ENCODE data around the gene ZNF92.

Gene ZNF92

DNA sequence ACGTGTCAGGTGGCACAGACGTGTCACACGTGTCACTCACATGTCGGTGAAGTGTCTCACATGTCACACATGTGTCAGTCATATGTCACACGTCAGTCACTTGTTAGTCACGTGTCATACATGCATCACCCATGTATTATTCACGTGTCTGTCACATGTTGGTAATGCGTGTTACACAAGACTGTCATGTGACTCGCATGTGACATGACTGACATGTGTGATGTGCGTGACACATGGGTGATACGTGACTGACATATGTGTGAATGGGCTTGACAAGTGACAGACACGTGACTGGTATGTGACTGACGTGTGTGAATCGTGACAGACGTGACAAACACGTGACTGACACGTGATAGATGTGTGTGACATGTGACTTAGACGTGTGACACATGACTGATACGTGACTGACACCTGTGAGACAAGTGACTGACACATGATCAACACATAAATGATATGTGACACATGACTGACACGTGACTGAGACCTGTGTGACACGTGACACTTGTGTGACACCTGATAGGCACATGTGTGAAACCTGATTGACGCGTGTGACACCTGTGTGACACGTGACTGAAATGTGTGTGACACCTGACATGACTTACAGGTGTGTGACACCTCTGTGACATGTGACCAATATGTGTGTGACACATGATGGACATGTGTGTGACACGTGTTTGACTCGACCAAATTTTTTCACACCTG lies 56.1 kb downstream of the ZNF92 start:
- no peak for DNase-seq (ENCODE audit: low spot score)

DNA sequence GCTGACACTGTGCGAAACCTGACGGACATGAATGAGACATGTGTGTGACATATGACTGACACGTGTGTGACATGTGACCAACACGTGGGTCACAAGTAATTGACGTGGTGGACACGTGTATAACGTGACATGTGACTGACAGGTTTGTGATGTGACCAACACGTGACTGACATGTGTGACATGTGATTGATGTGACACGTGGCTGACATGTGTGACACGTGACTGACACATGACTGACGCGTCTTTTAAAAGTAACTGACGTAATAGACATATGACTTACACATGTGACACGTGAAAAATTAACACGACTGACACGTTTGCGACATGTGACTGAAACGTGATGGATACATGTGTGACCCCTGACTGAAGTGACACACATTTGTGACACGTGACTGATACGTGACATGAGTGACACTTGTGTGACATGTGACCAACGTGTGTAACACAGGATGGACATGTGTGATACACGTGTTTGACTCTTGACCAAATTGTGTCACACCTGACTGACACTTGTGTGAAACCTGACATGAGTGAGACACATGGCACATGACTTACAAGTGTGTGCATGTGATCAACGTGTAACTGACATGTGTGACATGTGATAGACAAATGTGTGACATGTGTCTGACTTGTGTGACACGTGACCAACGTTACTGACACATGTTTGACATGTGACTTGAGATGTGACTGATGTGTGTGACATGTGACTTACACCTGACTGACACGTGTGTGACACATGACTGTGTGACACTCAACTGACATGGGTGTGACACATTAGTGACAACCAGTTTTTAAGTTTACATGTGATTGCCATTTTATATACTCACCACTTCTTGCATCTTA lies 56.9 kb downstream of the ZNF92 start:
- no peak for DNase-seq (ENCODE audit: low spot score)

DNA sequence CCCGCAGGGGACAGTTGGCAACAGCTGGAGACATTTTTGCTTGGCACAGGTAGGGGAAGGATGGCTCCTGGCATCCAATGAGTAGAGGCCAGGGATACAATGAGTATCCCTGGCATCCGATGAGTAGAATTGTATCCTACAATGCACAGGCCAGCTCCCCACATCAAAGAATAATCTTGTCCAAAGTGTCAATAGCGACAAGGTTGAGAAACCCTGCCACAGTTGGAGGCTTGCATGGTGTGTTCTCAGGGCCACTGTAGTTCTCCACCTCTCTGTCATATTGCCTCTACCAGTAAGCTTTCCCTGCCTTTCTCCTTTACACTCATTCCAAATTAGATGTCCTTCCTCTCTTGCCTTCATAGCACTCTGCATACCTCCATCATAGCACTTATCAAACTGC lies 60.7 kb downstream of the ZNF92 start:
- no peak for DNase-seq (ENCODE audit: low spot score)

- no peak for DNase-seq (ENCODE audit: low spot score)
These were observed 62.5 kb downstream of the ZNF92 start for GRCh38 chr7:65436163-65436562.

DNA sequence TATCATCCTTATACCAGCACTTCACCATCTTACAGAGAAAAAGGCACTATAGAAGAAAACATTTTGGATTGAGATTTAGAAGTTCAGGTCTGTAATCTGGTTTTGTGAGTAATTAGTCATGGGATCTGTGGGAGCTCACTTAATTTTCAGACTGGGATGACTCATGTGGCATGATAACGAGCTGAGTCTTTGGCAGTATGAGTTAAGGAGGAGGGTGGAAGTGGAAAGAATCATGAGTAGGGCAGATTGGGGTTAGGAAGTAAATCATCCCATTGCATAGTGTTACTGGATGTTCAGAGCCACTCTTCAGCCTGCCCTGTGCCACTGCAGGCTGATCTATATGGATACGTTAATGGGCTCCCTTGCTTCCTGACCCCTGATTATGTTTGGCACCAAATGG lies 64.9 kb downstream of the ZNF92 start:
- no peak for DNase-seq (ENCODE audit: low spot score)

DNA sequence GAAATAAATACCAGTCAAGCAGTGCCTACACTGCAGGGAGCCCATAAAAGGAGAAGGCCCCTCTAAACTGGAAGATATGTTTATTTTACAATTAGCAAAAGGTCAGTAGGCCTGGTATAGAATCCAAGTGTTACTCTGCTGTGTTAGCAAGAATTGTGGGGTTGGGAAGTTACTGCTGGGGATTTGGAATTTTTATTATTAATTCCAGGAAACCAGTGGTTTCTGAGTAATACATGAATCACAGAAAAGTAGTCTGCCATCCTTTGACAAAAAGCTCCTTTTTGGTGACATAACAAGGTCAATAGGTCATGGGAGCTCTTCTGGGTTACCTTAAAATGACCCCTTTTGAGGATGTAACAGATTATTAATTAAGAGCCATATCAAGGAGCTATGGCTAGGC lies 67.4 kb downstream of the ZNF92 start:
- DNase-seq (ENCODE audit: low spot score) = no peak

DNA sequence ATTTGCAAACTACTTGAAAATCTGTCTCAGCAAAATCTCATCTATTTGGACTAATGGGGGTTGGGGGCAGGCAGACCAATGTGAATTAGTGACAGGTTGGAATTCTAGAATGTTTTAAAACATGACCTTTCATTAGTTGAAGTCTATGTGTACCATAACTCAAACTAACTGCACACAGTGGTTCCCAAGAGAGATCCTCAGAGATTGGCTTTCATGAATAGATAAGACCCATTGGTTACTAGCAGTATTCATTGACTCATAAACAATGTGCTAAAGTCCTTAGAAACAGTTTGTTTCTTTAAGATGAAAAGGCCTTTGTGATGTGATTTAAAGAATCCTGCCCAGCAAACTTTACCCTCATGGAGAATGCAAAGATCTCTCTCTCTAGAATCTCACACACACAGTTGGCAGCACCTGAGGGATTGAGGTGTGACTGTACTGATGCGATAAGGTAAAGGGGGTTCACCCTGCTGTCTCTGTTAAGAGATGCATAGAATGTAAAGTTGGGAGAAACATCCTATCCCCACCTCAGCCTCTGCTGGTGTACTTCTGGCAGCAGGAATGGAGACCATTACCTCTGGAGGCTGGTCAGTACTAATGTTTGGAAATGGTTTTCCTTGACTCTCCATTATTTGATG lies 70.7 kb downstream of the ZNF92 start:
- DNase-seq (ENCODE audit: low spot score) = no peak

- no peak for DNase-seq (ENCODE audit: low spot score)
These were observed 71.5 kb downstream of the ZNF92 start for GRCh38 chr7:65444899-65445823.

DNA sequence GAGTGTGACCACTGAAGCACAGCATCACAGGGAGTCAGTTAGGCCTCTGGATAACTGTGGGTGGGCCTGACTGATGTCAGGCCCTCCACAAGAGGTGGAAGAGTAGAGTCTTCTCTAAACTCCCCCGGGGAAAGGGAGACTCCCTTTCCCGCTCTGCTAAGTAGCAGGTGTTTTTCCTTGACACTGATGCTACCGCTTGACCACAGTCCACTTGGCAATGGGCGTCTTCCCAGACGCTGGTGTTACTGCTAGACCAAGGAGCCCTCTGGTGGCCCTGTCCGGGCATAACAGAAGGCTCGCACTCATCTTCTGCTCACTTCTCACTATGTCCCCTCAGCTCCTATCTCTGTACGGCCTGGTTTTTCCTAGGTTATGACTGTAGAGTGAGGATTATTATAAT lies 73.4 kb downstream of the ZNF92 start:
- peak; percentile 16 for DNase-seq (ENCODE audit: low spot score)

- no peak for DNase-seq (ENCODE audit: low spot score)
These were observed 75.3 kb downstream of the ZNF92 start for GRCh38 chr7:65448816-65449504.

DNA sequence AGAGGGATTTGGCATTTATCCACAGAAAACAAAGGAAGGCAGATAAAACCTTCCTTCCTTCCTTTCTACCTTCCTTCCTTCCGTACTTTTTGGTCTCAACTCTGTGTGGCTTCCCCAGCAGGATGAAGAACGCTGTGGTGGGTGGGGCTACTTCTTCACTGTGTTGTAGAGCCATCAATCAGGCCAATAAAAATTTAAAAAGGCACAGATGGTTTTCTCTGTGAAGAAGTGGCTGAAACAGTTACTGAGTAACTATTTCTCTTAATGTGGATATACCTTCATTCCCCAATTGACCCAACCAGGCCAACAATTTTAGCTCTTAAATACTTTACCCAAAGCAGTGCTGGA lies 75.8 kb downstream of the ZNF92 start:
- DNase-seq (ENCODE audit: low spot score) = no peak

All from cerebellar cortex (tissue), 1 donor.